Measurements from ENCODE around the gene CTNNA2.

GRCh38 chr2:79640001-79640400 lies 127.2 kb downstream of the CTNNA2 start:
- TF ChIP-seq, protein P1, sequence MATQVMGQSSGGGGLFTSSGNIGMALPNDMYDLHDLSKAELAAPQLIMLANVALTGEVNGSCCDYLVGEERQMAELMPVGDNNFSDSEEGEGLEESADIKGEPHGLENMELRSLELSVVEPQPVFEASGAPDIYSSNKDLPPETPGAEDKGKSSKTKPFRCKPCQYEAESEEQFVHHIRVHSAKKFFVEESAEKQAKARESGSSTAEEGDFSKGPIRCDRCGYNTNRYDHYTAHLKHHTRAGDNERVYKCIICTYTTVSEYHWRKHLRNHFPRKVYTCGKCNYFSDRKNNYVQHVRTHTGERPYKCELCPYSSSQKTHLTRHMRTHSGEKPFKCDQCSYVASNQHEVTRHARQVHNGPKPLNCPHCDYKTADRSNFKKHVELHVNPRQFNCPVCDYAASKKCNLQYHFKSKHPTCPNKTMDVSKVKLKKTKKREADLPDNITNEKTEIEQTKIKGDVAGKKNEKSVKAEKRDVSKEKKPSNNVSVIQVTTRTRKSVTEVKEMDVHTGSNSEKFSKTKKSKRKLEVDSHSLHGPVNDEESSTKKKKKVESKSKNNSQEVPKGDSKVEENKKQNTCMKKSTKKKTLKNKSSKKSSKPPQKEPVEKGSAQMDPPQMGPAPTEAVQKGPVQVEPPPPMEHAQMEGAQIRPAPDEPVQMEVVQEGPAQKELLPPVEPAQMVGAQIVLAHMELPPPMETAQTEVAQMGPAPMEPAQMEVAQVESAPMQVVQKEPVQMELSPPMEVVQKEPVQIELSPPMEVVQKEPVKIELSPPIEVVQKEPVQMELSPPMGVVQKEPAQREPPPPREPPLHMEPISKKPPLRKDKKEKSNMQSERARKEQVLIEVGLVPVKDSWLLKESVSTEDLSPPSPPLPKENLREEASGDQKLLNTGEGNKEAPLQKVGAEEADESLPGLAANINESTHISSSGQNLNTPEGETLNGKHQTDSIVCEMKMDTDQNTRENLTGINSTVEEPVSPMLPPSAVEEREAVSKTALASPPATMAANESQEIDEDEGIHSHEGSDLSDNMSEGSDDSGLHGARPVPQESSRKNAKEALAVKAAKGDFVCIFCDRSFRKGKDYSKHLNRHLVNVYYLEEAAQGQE (IDR thresholded peaks at IDR 0.05; ENCODE audit: insufficient read depth in 1 of 2, low read depth in 2 of 2, low read length in 2 of 2) = no peak
- TF ChIP-seq TAF1 (IDR thresholded peaks at IDR 0.05; ENCODE audit: borderline replicate concordance, insufficient read depth, low read length) = no peak
